ENCODE data around the gene ATOSB.
"Not testable (repeated sequence)": the region's sequence is repeated elsewhere in the genome, so short reads cannot be mapped to it uniquely, and the experiment has no call there.

DNA sequence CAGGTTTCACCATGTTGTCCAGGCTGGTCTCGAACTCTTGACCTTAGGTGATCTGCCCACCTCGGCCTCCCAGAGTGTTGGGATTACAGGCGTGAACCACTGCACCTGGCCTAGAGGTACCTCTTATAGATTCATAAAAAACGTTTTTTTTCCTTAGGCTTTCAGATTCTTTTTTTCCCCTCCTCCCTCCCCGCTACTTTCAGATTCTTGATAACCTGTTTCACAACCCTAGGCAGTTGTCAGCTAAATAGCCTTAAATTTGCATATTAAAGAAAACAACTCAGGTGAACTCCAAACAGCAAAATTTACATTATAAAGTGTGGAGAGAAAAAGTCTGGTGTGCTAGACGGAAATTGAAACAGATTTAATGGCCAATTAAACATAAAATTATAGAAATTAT is 42.2 kb upstream of the ATOSB start:
- TF ChIP-seq POLR2AphosphoS5, POLR2A (IDR thresholded peaks at IDR 0.05; ENCODE audit: low read depth, low read length): not testable (repeated sequence)
